ENCODE data around the gene GPC5.
"Not testable (repeated sequence)": the region's sequence is repeated elsewhere in the genome, so short reads cannot be mapped to it uniquely, and the experiment has no call there.

The GPC5 gene

DNA sequence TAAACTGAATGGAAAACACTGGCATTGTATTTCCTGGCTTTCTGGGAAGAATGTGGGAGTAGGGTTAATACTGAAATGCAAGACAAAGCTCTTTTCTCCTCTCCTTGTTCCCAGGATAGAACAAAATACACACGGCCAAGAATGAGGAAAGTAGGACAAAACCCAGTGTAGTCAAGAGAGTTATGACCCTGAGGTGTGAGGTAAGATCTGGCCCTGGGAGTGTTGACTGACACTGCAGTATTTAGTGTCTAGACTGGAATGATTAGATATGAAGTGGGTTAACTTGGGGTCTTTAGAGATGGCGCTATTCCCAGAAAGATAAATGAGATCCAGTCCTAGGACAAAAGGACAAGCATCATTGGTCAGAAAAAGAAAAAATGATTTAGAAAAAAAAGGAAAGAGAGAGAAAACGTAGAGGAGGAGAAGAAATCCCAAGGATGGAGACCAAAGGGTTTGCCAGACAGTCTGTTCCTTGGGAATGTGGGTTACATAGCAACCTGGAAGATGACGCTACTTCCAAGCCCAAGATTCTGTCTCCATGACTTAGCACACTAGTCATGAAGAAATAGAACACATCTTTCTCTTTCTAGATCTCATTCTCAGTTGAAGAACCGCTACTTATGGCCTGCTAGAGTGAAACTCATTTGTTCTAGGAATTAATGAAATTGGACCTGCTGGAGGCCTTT lies 1284.6 kb downstream of the GPC5 start:
- no peak for DNase-seq (ENCODE audit: low spot score)
- TF ChIP-seq CTCF (IDR thresholded peaks at IDR 0.05; ENCODE audit: extremely low read depth, missing control alignments): no peak

- no peak for TF ChIP-seq CTCF (IDR thresholded peaks at IDR 0.05; ENCODE audit: extremely low read depth, missing control alignments)
- no peak for DNase-seq (ENCODE audit: low spot score)
These were observed 1295.6 kb downstream of the GPC5 start for GRCh38 chr13:92694047-92694446.

GRCh38 chr13:92695827-92696226 lies 1297.4 kb downstream of the GPC5 start:
- DNase-seq (ENCODE audit: low spot score): not testable (repeated sequence)

GRCh38 chr13:92716749-92717148 lies 1318.3 kb downstream of the GPC5 start:
- TF ChIP-seq CTCF (IDR thresholded peaks at IDR 0.05; ENCODE audit: extremely low read depth, missing control alignments): no peak
- DNase-seq (ENCODE audit: low spot score): no peak

DNA sequence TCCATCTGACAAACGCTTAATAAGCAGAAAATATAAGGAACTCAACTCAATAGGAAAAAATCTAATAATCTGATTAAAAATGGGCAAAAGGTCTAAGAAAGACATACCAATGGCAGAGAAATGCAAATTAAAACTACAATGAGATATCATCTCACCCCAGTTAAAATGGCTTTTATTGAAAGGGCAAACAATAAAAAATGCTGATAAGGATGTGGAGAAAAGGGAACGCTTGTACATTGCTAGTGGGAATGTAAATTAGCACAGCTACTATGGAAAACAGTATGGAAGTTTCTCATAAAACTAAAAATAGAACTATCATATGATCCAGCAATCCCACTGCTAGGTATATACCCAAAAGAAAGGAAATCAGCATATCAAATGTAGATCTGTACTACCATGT lies 1319.4 kb downstream of the GPC5 start:
- no peak for DNase-seq (ENCODE audit: low spot score)
- TF ChIP-seq CTCF (IDR thresholded peaks at IDR 0.05; ENCODE audit: extremely low read depth, missing control alignments): no peak

GRCh38 chr13:92719868-92720267 lies 1321.4 kb downstream of the GPC5 start:
- no peak for TF ChIP-seq CTCF (IDR thresholded peaks at IDR 0.05; ENCODE audit: extremely low read depth, missing control alignments)
- no peak for DNase-seq (ENCODE audit: low spot score)

DNA sequence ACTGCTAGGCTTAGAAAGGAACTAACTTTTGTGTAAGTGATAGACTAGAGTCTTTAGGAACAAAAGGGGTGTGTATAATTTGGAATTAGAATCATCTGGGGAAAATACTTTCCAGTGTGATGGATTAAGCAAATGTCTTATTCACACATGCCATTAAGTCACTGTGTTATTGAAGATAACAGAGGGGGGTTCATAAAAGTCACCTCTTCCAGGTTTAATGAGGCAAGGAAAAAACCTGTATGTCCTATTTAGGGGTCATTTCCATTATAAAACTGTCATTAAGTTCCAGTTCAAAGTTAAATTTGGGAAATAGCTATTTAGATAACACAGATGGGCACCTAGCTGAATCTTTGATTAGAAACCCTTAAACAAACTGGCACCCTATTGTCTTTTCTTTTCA lies 1323.2 kb downstream of the GPC5 start:
- no peak for TF ChIP-seq CTCF (IDR thresholded peaks at IDR 0.05; ENCODE audit: extremely low read depth, missing control alignments)
- DNase-seq (ENCODE audit: low spot score): no peak

DNA sequence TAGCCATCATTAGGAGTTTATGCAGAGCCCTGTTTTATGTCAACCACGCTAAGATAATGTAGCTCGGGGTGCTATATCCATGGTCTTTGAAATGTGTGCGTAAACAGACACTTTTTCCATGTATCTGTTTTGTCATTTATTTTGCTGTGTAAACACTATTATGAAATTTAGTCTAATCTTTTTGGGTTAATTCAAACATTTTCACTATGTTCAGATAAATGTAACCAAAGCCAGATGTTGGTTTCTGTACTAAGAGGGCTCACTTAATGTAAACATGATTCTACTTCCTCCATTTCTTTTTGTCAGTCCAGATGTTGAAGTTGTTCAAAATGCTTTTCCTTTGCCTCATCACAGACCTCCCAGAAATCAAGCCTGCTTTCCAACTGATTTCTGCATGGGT lies 1328.7 kb downstream of the GPC5 start:
- no peak for DNase-seq (ENCODE audit: low spot score)
- TF ChIP-seq CTCF (IDR thresholded peaks at IDR 0.05; ENCODE audit: extremely low read depth, missing control alignments): no peak

Measured in GM20000 (cell line).